Activated naive CD4-positive, alpha-beta T cell treated with anti-CD3 and anti-CD28 coated beads, Interleukin-2, amount 50 U/mL, for 24 hours (primary cell): ENCODE measurements around the gene PTPRU.

ENCODE experiments used
- H3K27ac Mint-ChIP-seq: one replicate; pipeline ENCODE4 v1.8.0; 2021; ENCODE audit warnings: mild to moderate bottlenecking, mixed read lengths
- H3K27me3 Mint-ChIP-seq: one replicate; pipeline ENCODE4 v1.8.0; 2021; ENCODE audit warnings: mixed read lengths
- H3K36me3 Mint-ChIP-seq: one replicate; pipeline ENCODE4 v1.8.0; 2021; ENCODE audit warnings: mixed read lengths
- H3K4me1 Mint-ChIP-seq: one replicate; pipeline ENCODE4 v1.8.0; 2021; ENCODE audit warnings: mixed read lengths
- H3K4me3 Mint-ChIP-seq: one replicate; pipeline ENCODE4 v1.8.0; 2021; ENCODE audit warnings: mild to moderate bottlenecking, mixed read lengths
- H3K9me3 Mint-ChIP-seq: one replicate; pipeline ENCODE4 v1.8.0; 2021; ENCODE audit warnings: mixed read lengths

PTPRU gene

GRCh38 chr1:29235955-29236711 is at the start of gene PTPRU:
Gene PTPRU, plus strand, starts transcription at chr1:29236522. Its CDS starts 123 bp downstream, at chr1:29236645.
- peaks cover 22% of the 10 kb centered on the region for H3K4me1 Mint-ChIP-seq
- peaks cover 33% of the 10 kb centered on the region for H3K27me3 Mint-ChIP-seq
- peak within 1 kb of the TSS; percentile 10 for H3K27ac Mint-ChIP-seq

DNA sequence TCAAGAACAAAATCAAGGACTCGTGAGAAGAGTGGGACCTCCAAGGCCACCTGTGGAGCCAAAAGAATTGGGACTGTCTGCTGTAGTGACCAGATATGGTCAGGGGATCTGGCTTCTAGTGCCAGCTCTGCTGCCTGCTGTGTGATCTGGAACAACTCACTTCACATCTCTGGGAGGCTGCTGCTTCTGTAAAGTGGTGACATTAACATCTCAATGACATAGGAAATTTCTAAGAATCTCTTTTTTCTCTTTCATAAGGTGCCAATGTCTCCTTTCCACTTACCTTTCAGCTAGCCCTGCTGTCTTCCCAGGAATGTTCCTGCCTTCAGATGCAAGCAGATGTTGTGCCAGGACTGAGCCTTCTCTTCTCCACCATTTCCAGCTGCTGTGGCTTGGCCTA is 49.6 kb upstream of the PTPRU start:
- Mint-ChIP-seq H3K27ac (no peak overlapping the region), H3K27me3 (no peaks in the 10 kb centered on the region), H3K4me1 (peaks cover 13% of the 10 kb centered on the region), H3K36me3 (no peaks in the 10 kb centered on the region), H3K9me3 (no peaks in the 10 kb centered on the region), H3K4me3 (no peak overlapping the region)

More at GRCh38 chr1:29235955-29236711, at the start of gene PTPRU:
- H3K4me3 Mint-ChIP-seq, result peak within 1 kb of the TSS; percentile 83
- no peaks in the 10 kb centered on the region for H3K36me3 Mint-ChIP-seq
- no peaks in the 10 kb centered on the region for H3K9me3 Mint-ChIP-seq

GRCh38 chr1:29190718-29191117 is 45.6 kb upstream of the PTPRU start:
- Mint-ChIP-seq H3K36me3 (peaks cover 9% of the 10 kb centered on the region), H3K27me3 (no peaks in the 10 kb centered on the region), H3K4me3 (no peak overlapping the region), H3K9me3 (no peaks in the 10 kb centered on the region), H3K4me1 (no peaks in the 10 kb centered on the region), H3K27ac (no peak overlapping the region)

GRCh38 chr1:29193879-29194455 is 42.4 kb upstream of the PTPRU start:
- Mint-ChIP-seq H3K27ac (no peak overlapping the region), H3K4me3 (no peak overlapping the region), H3K9me3 (no peaks in the 10 kb centered on the region), H3K27me3 (no peaks in the 10 kb centered on the region), H3K36me3 (peaks cover 9% of the 10 kb centered on the region), H3K4me1 (no peaks in the 10 kb centered on the region)

- Mint-ChIP-seq H3K36me3 (peaks cover 9% of the 10 kb centered on the region), H3K4me1 (no peaks in the 10 kb centered on the region), H3K4me3 (no peak overlapping the region), H3K27ac (no peak overlapping the region), H3K9me3 (no peaks in the 10 kb centered on the region), H3K27me3 (no peaks in the 10 kb centered on the region)
These were observed 40.4 kb upstream of the PTPRU start for GRCh38 chr1:29195881-29196291.

DNA sequence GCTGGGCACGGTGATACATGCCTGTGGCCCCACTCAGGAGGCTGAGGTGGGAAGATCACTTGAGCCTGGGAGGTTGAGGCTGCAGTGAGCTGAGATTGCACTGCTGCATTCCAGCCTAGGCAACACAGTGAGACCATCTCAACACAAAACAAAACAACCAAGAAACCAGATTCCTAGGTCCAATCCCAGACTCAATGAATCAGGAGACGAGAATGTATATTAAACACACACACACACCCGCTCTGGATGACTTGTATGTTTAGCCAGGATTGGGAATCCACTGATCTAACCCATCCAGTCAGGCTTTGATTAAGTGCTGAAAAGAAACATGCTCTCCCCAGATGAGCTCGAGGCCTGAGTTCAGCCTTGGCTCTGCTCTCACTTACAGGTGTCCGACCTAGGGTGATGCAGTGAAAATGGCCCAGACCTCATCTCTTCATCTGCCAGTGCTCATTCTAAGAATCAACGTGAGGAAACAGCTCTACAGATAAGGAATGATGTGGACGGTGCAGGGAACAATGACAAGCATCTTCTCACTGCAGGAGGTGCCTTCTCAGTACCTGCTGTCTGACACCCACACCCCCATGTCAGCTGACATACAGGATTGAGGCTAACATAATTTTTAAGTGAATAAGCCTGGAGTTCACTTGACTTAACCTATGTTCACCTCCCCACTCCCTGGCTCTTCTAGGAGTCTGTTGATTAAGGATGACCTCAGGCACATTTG is 39.3 kb upstream of the PTPRU start:
- Mint-ChIP-seq H3K27ac (no peak overlapping the region), H3K9me3 (no peaks in the 10 kb centered on the region), H3K4me1 (no peaks in the 10 kb centered on the region), H3K4me3 (no peak overlapping the region), H3K36me3 (peaks cover 9% of the 10 kb centered on the region), H3K27me3 (no peaks in the 10 kb centered on the region)

DNA sequence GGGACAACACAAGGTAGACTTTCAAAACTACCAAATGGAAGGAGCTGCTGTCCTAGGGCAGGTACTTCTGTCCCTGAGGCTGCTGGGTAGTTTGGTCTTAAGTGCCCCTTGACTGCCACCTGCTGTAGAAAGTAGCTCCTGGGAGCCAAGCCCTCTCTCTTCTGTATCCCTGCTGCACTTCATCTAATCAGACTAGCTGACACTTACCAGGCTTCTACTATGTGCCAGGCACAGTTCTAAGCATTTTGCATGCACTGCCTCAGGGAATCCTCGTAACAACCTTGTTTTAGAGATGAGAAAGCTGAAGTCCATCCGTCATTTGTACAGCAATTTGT is 38.8 kb upstream of the PTPRU start:
- H3K9me3 Mint-ChIP-seq, result no peaks in the 10 kb centered on the region
- no peaks in the 10 kb centered on the region for H3K27me3 Mint-ChIP-seq
- no peak overlapping the region for H3K4me3 Mint-ChIP-seq
- H3K36me3 Mint-ChIP-seq, result peaks cover 8% of the 10 kb centered on the region
- H3K4me1 Mint-ChIP-seq, result peaks cover under 1% of the 10 kb centered on the region
- H3K27ac Mint-ChIP-seq, result no peak overlapping the region

GRCh38 chr1:29197993-29198392 is 38.3 kb upstream of the PTPRU start:
- H3K27me3 Mint-ChIP-seq, result no peaks in the 10 kb centered on the region
- peaks cover 5% of the 10 kb centered on the region for H3K4me1 Mint-ChIP-seq
- peaks cover 9% of the 10 kb centered on the region for H3K36me3 Mint-ChIP-seq
- H3K4me3 Mint-ChIP-seq, result no peak overlapping the region
- no peak overlapping the region for H3K27ac Mint-ChIP-seq
- no peaks in the 10 kb centered on the region for H3K9me3 Mint-ChIP-seq

DNA sequence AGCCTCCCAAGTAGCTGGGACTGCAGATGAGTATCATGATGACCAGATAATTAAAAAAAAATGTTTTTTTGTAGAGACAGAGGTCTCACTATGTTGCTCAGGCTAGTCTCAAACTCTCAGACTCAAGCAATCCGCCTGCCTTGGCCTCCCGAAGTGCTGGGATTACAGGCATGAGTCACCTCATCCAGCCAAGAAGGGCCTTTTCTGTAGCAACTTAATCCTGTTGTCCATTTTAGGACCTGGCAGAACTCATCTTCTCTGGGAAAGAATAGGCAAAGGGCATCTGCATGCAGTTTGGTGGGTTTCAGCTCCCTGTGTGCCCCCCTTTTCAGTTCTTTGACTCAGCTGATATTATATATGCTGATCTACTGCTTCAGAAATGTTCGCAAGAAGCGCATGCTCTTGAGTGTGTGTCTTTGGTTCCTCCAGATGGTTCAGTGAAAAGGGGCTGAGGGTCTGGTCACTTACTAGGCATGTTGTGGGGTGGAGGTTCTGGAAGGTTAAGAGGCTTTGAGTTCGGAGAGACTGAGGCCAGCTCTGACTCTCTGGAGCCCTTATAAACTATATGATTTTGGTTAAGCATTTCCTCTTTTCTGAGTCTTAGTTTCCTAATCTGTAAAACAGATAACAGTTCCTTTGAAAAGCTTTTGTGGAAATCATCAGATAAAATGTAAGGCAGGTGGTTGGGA is 35.3 kb upstream of the PTPRU start:
- Mint-ChIP-seq H3K4me1 (peaks cover 5% of the 10 kb centered on the region), H3K4me3 (no peak overlapping the region), H3K27me3 (no peaks in the 10 kb centered on the region), H3K27ac (no peak overlapping the region), H3K9me3 (no peaks in the 10 kb centered on the region), H3K36me3 (peaks cover 6% of the 10 kb centered on the region)

DNA sequence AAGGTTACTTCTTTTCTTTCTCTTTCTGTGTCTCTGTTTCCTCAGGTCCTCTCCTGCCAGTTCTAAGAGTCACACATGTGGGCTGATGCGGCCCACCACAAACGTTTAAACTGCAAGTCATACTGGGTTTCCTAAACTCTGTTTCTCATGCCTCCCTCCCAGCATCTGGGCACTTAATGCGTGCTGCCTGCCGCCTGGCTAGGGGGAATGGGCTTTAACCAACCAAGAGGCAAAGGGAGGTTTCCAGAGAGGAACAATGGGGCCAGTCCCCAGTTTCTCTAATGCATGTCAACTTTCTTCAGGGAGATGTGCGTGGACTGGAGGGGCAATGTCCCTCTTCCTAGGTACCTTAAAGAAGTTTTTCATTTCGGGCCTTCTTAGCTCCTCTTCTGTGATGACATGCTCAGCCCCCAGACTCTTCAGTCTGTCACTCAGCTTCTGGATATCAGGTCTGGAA is 34.7 kb upstream of the PTPRU start:
- H3K4me3 Mint-ChIP-seq, result no peak overlapping the region

DNA sequence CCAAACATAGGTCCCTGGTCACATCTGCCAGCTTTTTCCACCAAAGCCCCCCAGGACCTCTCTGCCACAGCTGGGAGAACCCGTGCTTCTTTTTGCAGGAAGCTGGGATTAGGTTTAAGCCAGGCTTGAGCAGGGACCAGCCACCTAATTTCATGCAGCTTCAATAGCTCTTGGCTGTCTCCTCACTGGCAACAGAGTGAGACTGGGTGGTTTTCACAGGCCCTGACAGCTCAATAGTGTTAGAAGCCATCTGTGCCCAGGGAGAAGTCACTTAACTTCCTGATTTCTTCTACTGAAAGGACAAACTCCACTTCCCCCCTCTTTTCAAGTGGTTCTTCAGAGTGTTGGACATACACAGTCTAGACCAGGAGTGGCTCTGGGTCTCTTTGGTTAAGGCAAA is 34.3 kb upstream of the PTPRU start:
- Mint-ChIP-seq H3K27ac (no peak overlapping the region), H3K27me3 (no peaks in the 10 kb centered on the region), H3K9me3 (no peaks in the 10 kb centered on the region), H3K4me3 (no peak overlapping the region), H3K4me1 (peaks cover 5% of the 10 kb centered on the region), H3K36me3 (peaks cover 6% of the 10 kb centered on the region)

More for the DNA sequence above, 34.7 kb upstream of the PTPRU start:
- Mint-ChIP-seq H3K36me3 (peaks cover 6% of the 10 kb centered on the region), H3K27me3 (no peaks in the 10 kb centered on the region), H3K4me1 (peaks cover 5% of the 10 kb centered on the region), H3K27ac (no peak overlapping the region), H3K9me3 (no peaks in the 10 kb centered on the region)

GRCh38 chr1:29202584-29203340 is 33.6 kb upstream of the PTPRU start:
- Mint-ChIP-seq H3K27me3 (no peaks in the 10 kb centered on the region), H3K4me3 (no peak overlapping the region), H3K4me1 (peaks cover 5% of the 10 kb centered on the region), H3K9me3 (no peaks in the 10 kb centered on the region), H3K36me3 (peaks cover 6% of the 10 kb centered on the region), H3K27ac (no peak overlapping the region)

DNA sequence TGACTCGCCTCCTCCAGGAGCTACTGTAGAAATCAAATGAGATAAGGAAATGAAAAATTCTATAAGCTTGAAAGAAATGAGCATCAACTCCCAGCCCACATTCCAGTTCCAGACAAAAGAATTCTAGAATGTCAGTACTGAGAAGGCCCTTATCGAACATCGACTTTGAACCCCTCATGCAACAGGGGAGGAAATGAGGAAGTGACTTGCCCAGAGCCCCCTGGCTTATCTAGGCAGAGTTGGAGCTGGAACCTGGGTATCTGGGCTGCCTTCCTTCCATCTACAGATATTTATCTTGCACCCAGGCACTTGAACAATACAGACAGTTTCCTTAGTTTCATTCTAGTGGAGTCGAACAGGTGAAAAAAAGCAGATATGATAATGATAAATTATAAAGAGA is 27.9 kb upstream of the PTPRU start:
- Mint-ChIP-seq H3K27ac (no peak overlapping the region), H3K36me3 (peaks cover 15% of the 10 kb centered on the region), H3K4me3 (no peak overlapping the region), H3K27me3 (no peaks in the 10 kb centered on the region), H3K4me1 (no peaks in the 10 kb centered on the region), H3K9me3 (no peaks in the 10 kb centered on the region)

DNA sequence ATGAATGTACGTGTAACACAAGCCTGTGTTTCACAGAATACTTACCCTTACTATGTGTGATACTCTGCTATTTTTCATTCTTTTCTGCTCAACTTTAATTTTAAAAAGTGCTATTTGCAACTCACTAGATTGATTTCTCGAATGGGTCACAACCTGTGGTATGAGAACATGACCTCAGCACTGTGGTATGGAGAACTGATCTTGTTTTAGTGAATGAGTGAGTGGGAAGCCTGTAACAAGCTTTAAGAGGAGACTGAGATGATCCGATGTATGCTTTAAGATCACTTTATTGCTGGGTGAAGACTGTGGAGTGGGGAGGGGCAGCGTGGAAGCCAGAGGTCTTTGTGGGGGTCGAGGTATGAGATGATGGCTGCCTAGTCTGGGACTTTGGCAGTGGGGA is 27.1 kb upstream of the PTPRU start:
- no peaks in the 10 kb centered on the region for H3K4me1 Mint-ChIP-seq
- peaks cover 16% of the 10 kb centered on the region for H3K36me3 Mint-ChIP-seq
- H3K27me3 Mint-ChIP-seq, result no peaks in the 10 kb centered on the region
- H3K4me3 Mint-ChIP-seq, result no peak overlapping the region
- H3K9me3 Mint-ChIP-seq, result no peaks in the 10 kb centered on the region
- H3K27ac Mint-ChIP-seq, result peak overlapping the region; percentile 3
